ENCODE measurements around the gene STX19.

DNA sequence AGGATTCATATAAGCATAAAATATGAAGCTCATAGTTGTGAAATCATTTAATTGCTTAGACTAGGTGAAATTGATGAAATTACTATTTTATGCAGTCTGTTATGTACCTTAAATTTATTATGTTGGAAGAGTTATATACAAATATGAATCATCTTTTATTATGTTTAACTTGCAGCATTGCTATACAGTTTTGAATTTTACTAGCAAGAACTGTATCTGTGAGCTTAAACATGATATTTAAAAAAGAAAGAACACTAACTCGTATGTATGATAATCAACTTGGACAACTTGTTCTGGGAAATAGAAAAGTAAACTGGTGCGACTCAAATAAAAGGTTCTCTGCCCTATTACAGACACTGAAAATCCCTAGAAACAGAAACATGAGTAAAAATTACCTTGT lies 1.8 kb downstream of the STX19 start:
- TF ChIP-seq, protein P1, sequence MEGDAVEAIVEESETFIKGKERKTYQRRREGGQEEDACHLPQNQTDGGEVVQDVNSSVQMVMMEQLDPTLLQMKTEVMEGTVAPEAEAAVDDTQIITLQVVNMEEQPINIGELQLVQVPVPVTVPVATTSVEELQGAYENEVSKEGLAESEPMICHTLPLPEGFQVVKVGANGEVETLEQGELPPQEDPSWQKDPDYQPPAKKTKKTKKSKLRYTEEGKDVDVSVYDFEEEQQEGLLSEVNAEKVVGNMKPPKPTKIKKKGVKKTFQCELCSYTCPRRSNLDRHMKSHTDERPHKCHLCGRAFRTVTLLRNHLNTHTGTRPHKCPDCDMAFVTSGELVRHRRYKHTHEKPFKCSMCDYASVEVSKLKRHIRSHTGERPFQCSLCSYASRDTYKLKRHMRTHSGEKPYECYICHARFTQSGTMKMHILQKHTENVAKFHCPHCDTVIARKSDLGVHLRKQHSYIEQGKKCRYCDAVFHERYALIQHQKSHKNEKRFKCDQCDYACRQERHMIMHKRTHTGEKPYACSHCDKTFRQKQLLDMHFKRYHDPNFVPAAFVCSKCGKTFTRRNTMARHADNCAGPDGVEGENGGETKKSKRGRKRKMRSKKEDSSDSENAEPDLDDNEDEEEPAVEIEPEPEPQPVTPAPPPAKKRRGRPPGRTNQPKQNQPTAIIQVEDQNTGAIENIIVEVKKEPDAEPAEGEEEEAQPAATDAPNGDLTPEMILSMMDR (IDR thresholded peaks at IDR 0.05; ENCODE audit: insufficient read depth, low read depth, low read length) = no peak
- TF ChIP-seq EZH2 (IDR thresholded peaks at IDR 0.05; ENCODE audit: insufficient read depth, low read length) = no peak
